ENCODE results near the gene GALNS.

GALNS gene

DNA sequence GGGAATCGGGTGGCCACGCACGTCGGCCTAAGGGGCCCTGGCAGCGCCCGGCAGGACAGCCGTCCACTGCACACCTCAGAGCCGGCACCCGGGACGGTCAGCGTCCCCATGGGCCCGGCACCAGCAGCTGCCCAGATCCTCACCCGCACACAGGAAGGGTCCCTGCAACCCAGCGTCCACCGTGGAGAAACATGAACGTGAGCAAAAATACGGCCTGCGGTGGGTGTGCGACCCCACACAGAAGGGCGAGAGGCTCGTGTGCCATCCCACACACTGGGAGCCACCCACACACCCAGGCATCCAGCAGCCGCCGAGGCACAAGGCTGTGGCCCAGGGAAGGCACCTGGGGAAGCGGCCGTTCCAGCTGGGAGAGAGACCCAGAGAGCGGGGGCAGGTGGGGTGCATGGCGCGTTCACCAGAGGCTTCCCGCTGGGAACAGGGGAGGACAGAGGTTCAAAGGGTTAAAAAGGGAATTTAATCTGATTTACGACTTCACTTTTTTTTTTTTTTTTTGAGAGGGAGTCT, 78.1 kb downstream of the GALNS start:
- H3K4me2 ChIP-seq (ENCODE audit: insufficient read depth, low read length), result no peak overlapping the region
- H2AFZ ChIP-seq (ENCODE audit: low read depth, low read length), result no peak overlapping the region
- H3K9ac ChIP-seq (ENCODE audit: low read depth, low read length), result no peak overlapping the region
- no peaks in the 10 kb centered on the region for H3K9me3 ChIP-seq (ENCODE audit: insufficient read depth, low read length, severe bottlenecking)
- H3K79me2 ChIP-seq (ENCODE audit: insufficient read depth, low read length), result peaks cover 98% of the 10 kb centered on the region
- ATAC-seq (ENCODE audit: insufficient read depth, low read depth), result no peak
- no peak overlapping the region for H3K4me3 ChIP-seq (ENCODE audit: low read depth in 1 of 2, low read length in 2 of 2)
- peaks cover 89% of the 10 kb centered on the region for H4K20me1 ChIP-seq (ENCODE audit: insufficient read depth, low read length)
- no peak for TF ChIP-seq EZH2 (IDR thresholded peaks at IDR 0.05; ENCODE audit: borderline replicate concordance, low read depth, low read length, severe bottlenecking)
- TF ChIP-seq, protein P1, sequence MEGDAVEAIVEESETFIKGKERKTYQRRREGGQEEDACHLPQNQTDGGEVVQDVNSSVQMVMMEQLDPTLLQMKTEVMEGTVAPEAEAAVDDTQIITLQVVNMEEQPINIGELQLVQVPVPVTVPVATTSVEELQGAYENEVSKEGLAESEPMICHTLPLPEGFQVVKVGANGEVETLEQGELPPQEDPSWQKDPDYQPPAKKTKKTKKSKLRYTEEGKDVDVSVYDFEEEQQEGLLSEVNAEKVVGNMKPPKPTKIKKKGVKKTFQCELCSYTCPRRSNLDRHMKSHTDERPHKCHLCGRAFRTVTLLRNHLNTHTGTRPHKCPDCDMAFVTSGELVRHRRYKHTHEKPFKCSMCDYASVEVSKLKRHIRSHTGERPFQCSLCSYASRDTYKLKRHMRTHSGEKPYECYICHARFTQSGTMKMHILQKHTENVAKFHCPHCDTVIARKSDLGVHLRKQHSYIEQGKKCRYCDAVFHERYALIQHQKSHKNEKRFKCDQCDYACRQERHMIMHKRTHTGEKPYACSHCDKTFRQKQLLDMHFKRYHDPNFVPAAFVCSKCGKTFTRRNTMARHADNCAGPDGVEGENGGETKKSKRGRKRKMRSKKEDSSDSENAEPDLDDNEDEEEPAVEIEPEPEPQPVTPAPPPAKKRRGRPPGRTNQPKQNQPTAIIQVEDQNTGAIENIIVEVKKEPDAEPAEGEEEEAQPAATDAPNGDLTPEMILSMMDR (IDR thresholded peaks at IDR 0.05; ENCODE audit: borderline replicate concordance, extremely low read depth, low read length, poor library complexity, severe bottlenecking), result no peak
- no peak overlapping the region for H3K27ac ChIP-seq (ENCODE audit: low read length)
- peaks cover 16% of the 10 kb centered on the region for H3K36me3 ChIP-seq (ENCODE audit: insufficient read depth, low read length)
- no peaks in the 10 kb centered on the region for H3K27me3 ChIP-seq (ENCODE audit: insufficient read depth, low read length, poor library complexity)
- H3K4me1 ChIP-seq (ENCODE audit: insufficient read depth, low read length), result peaks cover 35% of the 10 kb centered on the region
- DNase-seq, result no peak

DNA sequence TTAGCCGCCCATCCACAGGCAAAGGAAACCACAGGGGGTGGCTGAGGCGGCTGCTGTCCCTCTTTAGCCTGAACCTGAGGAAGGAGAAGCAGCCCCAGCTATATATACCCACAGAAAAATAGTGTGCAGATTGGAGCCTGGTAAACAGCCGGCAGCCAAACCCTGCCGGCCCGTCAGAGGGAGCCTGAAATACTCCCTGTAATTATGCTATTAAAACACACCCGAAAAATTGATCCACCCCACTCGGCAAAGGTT, 78.5 kb downstream of the GALNS start:
- no peak for DNase-seq
- no peak overlapping the region for H3K4me3 ChIP-seq (ENCODE audit: low read depth in 1 of 2, low read length in 2 of 2)
- no peak overlapping the region for H3K4me2 ChIP-seq (ENCODE audit: insufficient read depth, low read length)
- no peak for TF ChIP-seq EZH2 (IDR thresholded peaks at IDR 0.05; ENCODE audit: borderline replicate concordance, low read depth, low read length, severe bottlenecking)
- TF ChIP-seq, protein P1 (IDR thresholded peaks at IDR 0.05; ENCODE audit: borderline replicate concordance, extremely low read depth, low read length, poor library complexity, severe bottlenecking), result no peak
- H3K27ac ChIP-seq (ENCODE audit: low read length), result no peak overlapping the region
- no peak overlapping the region for H2AFZ ChIP-seq (ENCODE audit: low read depth, low read length)
- H3K9me3 ChIP-seq (ENCODE audit: insufficient read depth, low read length, severe bottlenecking), result no peaks in the 10 kb centered on the region
- H3K36me3 ChIP-seq (ENCODE audit: insufficient read depth, low read length), result peaks cover 16% of the 10 kb centered on the region
- peaks cover 98% of the 10 kb centered on the region for H3K79me2 ChIP-seq (ENCODE audit: insufficient read depth, low read length)
- no peak overlapping the region for H3K9ac ChIP-seq (ENCODE audit: low read depth, low read length)
- no peak for ATAC-seq (ENCODE audit: insufficient read depth, low read depth)
- H3K4me1 ChIP-seq (ENCODE audit: insufficient read depth, low read length), result peaks cover 31% of the 10 kb centered on the region
- peaks cover 90% of the 10 kb centered on the region for H4K20me1 ChIP-seq (ENCODE audit: insufficient read depth, low read length)
- no peaks in the 10 kb centered on the region for H3K27me3 ChIP-seq (ENCODE audit: insufficient read depth, low read length, poor library complexity)

DNA sequence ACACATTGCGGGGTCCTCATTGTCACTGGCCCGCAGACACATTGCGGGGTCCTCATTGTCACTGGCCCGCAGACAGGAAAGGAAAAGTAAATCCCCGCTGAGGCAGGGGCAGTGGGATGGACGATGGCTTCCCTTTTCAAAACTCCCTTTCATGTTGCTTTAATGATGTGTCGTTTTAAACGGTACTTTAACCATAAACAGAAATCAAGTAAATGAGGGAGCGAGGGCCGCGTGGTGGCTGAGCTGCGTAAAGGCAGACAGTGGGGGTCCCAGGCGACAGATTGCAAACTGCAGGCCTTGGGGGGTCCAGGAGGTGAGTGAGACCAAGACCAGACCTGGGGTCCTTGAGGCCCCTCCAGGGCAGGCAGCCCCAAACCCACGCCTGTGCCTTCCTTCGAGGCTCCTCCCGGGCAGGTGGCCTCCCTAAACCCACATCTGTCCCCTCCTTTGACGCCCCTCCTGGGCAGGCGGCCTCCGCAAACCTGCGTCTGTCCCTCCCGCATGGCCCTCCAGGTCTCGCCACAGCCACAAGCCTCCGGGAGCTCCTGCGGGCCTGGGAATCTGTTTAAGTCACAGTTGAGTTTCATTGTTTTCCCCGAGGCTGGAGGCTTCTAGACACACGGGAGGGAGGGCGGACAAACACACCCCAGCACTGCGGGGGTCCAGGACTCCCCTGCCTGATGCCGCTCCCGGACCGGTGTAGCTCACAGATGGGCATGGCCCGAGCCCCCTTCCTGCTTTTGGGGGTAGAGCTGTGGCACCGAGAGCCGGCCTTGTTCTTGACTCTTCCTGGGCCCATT, 79.1 kb downstream of the GALNS start:
- no peak overlapping the region for H3K4me3 ChIP-seq (ENCODE audit: low read depth in 1 of 2, low read length in 2 of 2)
- H3K4me2 ChIP-seq (ENCODE audit: insufficient read depth, low read length), result no peak overlapping the region
- no peak overlapping the region for H2AFZ ChIP-seq (ENCODE audit: low read depth, low read length)
- peaks cover 16% of the 10 kb centered on the region for H3K36me3 ChIP-seq (ENCODE audit: insufficient read depth, low read length)
- H3K79me2 ChIP-seq (ENCODE audit: insufficient read depth, low read length), result peaks cover 98% of the 10 kb centered on the region
- H3K9ac ChIP-seq (ENCODE audit: low read depth, low read length), result no peak overlapping the region
- TF ChIP-seq, protein P1 (IDR thresholded peaks at IDR 0.05; ENCODE audit: borderline replicate concordance, extremely low read depth, low read length, poor library complexity, severe bottlenecking), result no peak
- TF ChIP-seq EZH2 (IDR thresholded peaks at IDR 0.05; ENCODE audit: borderline replicate concordance, low read depth, low read length, severe bottlenecking), result no peak
- H3K27ac ChIP-seq (ENCODE audit: low read length), result no peak overlapping the region
- peaks cover 26% of the 10 kb centered on the region for H3K4me1 ChIP-seq (ENCODE audit: insufficient read depth, low read length)
- no peaks in the 10 kb centered on the region for H3K27me3 ChIP-seq (ENCODE audit: insufficient read depth, low read length, poor library complexity)
- peaks cover 94% of the 10 kb centered on the region for H4K20me1 ChIP-seq (ENCODE audit: insufficient read depth, low read length)
- DNase-seq, result no peak
- no peaks in the 10 kb centered on the region for H3K9me3 ChIP-seq (ENCODE audit: insufficient read depth, low read length, severe bottlenecking)
- ATAC-seq (ENCODE audit: insufficient read depth, low read depth), result no peak

Measured in DND-41 (cell line).